ENCODE data around the gene CCDC183. TPM values are rescaled to one million over a fixed set of nuclear protein-coding genes. Genes with fewer than 3 reads are reported as not detected.

Gene CCDC183
- 0.16 and 0.73 TPM in 2 replicates for total RNA-seq

GRCh38 chr9:136796238-136796774 is at the start of gene CCDC183:
TSS of gene CCDC183 (plus strand) at chr9:136796338. CDS start at chr9:136796398, 60 bp downstream.

GRCh38 chr9:136748201-136748600 is 47.9 kb upstream of the CCDC183 start, which contains the start of gene LCN6:
TSS of gene LCN6 (minus strand) at chr9:136748525. CDS start at chr9:136748483, 42 bp downstream.

GRCh38 chr9:136764301-136764891 is 31.7 kb upstream of the CCDC183 start, which contains the start of gene LCN15:
TSS of gene LCN15 (minus strand) at chr9:136764518. CDS start at chr9:136764488, 30 bp downstream.

GRCh38 chr9:136790640-136791515 is 5.3 kb upstream of the CCDC183 start, which contains the start of gene TMEM141:
TSS of gene TMEM141 (plus strand) at chr9:136791344. CDS start at chr9:136791371, 27 bp downstream.

GRCh38 chr9:136807281-136808074 is 11.3 kb downstream of the CCDC183 start, which contains the start of gene RABL6:
TSS of gene RABL6 (plus strand) at chr9:136807948. CDS start at chr9:136808197, 249 bp downstream.

GRCh38 chr9:136842380-136842948 is 46.3 kb downstream of the CCDC183 start, which contains the start of gene AJM1:
TSS of gene AJM1 (plus strand) at chr9:136842478. CDS start at chr9:136844415, 1,937 bp downstream.

GRCh38 chr9:136849038-136849959 is 53.2 kb downstream of the CCDC183 start, which contains the start of gene PHPT1:
TSS of gene PHPT1 (plus strand) at chr9:136849409. CDS start at chr9:136849431, 22 bp downstream.

GRCh38 chr9:136851941-136852663 is 56.0 kb downstream of the CCDC183 start, which contains the start of gene MAMDC4:
TSS of gene MAMDC4 (plus strand) at chr9:136852346. CDS start at chr9:136852417, 71 bp downstream.

Small RNAs within 50 kb of the gene (small RNA-seq; reads per million reads assigned to genes)
- not detected for gene AL355987.2
- gene ATP6V1G1P3 = not detected
- not detected for gene MIR4292
- not detected for gene MIR6722

Other genes with a start within 250 kb of the CCDC183 start
- 4.5 and 8.1 TPM in 2 replicates for gene EGFL7, start 133.4 kb upstream of the CCDC183 start, total RNA-seq
- 36.0 and 37.6 TPM in 2 replicates for gene AGPAT2, start 108.9 kb upstream of the CCDC183 start, total RNA-seq
- gene DIPK1B, start 83.8 kb upstream of the CCDC183 start, total RNA-seq = 0.12 TPM in 1 of 2 replicates, not detected in the other
- gene LCN10, start 53.4 kb upstream of the CCDC183 start, total RNA-seq = not detected in 2 replicates
- gene LCN6, start 47.8 kb upstream of the CCDC183 start, total RNA-seq = not detected in 2 replicates
- gene LCN8, start 38.1 kb upstream of the CCDC183 start, total RNA-seq = not detected in 2 replicates
- gene LCN15, start 31.8 kb upstream of the CCDC183 start, total RNA-seq = not detected in 2 replicates
- 28.6 and 32.7 TPM in 2 replicates for gene TMEM141, start 5.0 kb upstream of the CCDC183 start, total RNA-seq
- gene RABL6, start 11.6 kb downstream of the CCDC183 start, total RNA-seq = 83.5 and 85.7 TPM in 2 replicates
- gene AJM1, start 46.1 kb downstream of the CCDC183 start, total RNA-seq = 0.85 and 0.97 TPM in 2 replicates
- gene PHPT1, start 53.1 kb downstream of the CCDC183 start, total RNA-seq = 49.8 and 55.1 TPM in 2 replicates
- 1.1 and 1.9 TPM in 2 replicates for gene MAMDC4, start 56.0 kb downstream of the CCDC183 start, total RNA-seq
- gene EDF1, start 70.0 kb downstream of the CCDC183 start, total RNA-seq = 119 and 175 TPM in 2 replicates
- gene TRAF2, start 90.2 kb downstream of the CCDC183 start, total RNA-seq = 6.6 and 6.8 TPM in 2 replicates
- gene FBXW5, start 148.4 kb downstream of the CCDC183 start, total RNA-seq = 133 and 152 TPM in 2 replicates
- gene C8G, start 148.9 kb downstream of the CCDC183 start, total RNA-seq = 1.1 TPM in 1 of 2 replicates, not detected in the other
- gene LCN12, start 155.9 kb downstream of the CCDC183 start, total RNA-seq = 0.24 TPM in 1 of 2 replicates, not detected in the other
- gene PTGDS, start 181.2 kb downstream of the CCDC183 start, total RNA-seq = 16.9 and 20.2 TPM in 2 replicates
- 2.4 and 3.5 TPM in 2 replicates for gene LCNL1, start 186.7 kb downstream of the CCDC183 start, total RNA-seq
- gene PAXX, start 196.1 kb downstream of the CCDC183 start, total RNA-seq = 7.3 and 8.5 TPM in 2 replicates
- gene CLIC3, start 200.2 kb downstream of the CCDC183 start, total RNA-seq = 0.32 and 2.4 TPM in 2 replicates
- gene ABCA2, start 231.9 kb downstream of the CCDC183 start, total RNA-seq = 11.9 and 15.1 TPM in 2 replicates
- not detected in 2 replicates for gene FUT7, start 235.8 kb downstream of the CCDC183 start, total RNA-seq
- 4.7 and 6.9 TPM in 2 replicates for gene NPDC1, start 249.8 kb downstream of the CCDC183 start, total RNA-seq

Data from hair follicle dermal papilla cell (primary cell).